NCI-H526 treated with DMSO at 0.1 percent for 48 hours (cell line): ENCODE measurements around the gene CYTH2.
"Not testable (repeated sequence)": the region's sequence is repeated elsewhere in the genome, so short reads cannot be mapped to it uniquely, and the experiment has no call there.

Experiments used
- DNase-seq: peaks from one replicate; lab custom pipeline; 2025; lab: John Stamatoyannopoulos, UW

CYTH2 gene

DNA sequence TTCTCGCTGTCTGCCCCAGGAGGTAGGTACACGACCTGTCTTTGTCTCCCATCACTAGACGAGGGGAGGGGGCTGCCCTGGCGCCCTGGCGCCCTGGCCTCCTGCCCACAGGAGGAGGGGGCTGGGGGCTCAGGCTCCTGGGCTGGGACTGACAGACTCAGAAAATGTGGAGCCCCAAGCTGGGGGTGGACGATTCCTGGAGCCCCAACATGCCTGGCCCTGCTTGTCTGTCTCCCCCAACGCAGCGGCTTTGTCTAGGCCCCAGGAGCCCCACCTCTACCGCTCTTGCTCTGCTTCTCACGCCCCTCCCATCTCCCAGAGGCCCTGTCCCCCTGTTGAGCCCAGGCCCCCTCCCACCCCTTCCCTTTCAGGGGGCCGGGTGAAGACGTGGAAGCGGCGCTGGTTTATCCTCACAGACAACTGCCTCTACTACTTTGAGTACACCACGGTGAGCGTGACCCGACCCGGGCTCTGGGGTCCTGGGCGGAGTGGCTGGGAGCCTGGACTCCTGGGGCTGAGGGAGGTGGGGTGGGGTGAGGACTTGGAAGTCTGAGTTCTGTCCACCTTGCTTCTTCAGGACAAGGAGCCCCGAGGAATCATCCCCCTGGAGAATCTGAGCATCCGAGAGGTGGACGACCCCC lies 8.6 kb downstream of the CYTH2 start:
- DNase-seq = no peak

DNA sequence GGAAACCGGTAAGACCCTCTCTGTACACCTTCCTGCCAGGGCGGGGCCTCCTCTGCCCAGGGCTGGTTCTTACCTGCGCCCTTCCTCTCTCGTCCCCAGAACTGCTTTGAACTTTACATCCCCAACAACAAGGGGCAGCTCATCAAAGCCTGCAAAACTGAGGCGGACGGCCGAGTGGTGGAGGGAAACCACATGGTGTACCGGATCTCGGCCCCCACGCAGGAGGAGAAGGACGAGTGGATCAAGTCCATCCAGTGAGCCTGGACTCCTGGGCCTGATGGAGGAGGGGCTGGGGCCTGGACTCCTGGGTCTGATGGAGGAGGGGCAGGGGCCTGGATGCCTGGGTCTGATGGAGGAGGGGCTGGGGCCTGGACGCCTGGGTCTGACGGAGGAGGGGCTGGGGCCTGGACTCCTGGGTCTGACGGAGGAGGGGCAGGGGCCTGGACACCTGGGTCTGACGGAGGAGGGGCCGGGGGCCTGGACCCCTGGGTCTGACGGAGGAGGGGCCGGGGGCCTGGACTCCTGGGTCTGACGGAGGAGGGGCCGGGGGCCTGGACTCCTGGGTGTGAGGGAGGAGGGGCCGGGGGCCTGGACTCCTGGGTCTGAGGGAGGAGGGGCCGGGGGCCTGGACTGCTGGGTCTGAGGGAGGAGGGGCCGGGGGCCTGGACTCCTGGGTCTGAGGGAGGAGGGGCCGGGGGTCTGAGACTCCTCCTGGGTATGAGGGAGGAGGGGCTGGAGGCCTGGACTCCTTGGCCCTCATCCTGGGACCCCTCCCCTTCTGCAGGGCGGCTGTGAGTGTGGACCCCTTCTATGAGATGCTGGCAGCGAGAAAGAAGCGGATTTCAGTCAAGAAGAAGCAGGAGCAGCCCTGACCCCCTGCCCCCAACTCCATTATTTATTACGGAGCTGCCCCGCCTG lies 9.4 kb downstream of the CYTH2 start:
- DNase-seq = no peak

DNA sequence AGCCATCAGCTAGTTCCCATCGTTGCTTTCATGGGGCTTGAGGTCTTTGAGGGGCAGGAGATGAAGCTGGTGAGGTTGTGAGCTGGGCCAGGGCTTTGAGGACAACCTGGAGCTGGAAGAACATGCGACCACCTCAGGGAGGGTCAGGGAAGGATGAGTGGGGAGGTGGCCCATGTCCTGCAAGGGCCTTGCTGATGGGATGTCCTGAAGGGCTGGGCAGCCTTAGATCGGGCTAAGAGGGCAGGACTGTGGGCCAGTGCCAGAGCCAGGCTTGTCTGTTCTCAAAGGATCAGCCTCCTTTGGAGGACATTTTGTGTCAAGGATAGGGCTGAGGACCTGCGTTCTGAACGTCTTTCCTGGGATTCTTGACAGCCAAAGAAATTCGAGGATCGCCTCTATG lies 10.5 kb downstream of the CYTH2 start:
- no peak for DNase-seq

DNA sequence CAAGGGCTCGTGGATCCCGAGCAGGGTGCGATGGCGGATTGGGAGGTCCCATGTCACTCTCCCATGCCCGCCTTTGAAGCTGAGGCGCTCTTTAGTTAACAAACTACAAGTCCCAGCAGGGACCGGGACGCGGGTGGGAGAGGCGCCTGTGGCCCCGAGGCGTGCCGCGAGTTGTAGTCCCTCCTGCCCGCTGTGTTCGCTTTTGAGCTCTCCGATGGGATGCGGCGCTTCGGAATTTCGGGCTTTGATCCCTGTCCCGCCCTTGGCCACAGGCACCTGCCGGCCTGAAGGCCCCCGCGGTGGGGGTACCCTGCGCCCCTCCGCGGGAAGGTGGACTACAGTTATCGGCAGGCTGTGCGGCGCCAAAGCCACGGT lies 11.0 kb downstream of the CYTH2 start:
- no peak for DNase-seq

DNA sequence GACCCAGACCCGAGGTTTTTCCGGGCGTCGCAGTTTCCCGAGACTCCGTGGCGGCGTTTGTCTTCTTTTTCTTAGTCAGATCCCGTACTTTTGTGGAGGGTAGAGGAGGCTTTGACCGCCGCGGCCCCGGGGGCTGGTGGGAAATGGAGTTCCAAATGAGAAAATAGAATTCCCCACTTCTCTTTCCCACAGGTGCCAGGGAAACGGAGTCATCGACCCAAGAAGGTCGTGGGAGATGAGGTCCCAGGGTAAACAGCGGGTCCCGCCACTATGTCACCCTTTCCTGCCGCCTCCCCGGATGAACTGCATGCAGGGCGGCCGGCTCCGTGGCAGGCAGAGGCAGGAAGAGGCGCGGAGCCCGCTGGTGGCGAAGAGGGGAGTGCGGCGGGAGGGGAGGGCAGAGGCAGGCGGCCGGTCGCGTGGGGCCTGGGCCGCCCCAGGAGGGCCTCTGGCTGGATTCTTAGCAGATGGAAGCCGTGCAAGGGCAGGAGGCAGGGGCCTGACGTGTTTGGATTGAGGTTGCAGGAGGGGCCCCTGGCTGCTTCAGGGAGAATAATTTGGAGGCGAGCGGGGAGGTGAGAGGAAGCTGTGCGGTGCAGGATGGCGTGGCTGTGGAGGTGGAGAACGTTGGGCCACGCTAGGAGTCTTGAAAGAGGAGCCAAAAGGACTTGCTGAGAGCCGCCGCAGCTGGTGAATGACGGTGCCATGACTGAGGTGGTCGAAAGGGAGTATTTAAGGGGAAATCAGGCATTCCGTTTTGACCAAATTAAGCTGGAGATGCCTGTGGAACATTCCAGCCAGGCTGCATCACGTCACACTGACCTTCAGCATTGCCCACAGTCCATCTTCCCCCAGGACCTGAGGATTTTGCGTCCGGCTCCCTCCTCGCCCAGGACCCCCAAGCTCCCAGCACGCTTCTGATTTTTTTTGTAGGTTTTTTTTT lies 11.7 kb downstream of the CYTH2 start:
- DNase-seq = no peak

DNA sequence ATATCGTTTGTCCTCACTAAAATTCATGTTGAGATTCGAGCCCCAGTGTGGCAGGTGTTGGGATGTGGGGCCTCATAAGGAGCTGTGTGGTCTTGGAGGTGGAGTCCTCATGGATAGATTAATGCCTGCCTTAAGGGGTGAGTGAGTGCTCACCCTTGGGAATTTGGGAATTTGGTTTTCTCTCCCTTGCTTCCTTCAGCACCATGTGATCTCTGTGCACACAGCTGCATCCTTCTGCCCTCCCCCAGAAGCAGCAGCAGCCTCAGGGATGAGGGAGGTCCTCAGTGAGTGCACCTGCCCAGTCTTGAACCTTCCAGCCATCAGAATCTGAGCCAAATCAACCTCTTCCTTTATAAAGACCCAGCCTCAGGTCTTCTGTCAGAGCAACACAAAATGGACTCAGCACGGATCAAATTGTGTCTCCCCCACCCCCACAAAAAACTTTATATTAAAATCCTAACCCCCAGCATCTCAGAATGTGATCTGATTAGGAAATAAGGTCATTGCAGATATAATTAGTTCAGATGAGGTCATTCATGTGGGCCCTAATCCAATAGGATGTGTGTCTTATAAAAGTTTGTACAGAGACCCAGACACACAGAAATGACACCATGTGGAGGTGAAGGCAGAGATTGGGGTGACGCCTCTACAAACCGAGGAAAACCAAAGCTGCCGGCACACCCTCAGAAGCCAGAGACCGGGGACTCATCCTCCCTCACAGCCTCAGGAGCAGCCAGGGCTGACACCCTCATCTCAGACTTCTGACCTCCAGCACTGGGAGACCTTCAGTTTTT lies 12.9 kb downstream of the CYTH2 start:
- no peak for DNase-seq

DNA sequence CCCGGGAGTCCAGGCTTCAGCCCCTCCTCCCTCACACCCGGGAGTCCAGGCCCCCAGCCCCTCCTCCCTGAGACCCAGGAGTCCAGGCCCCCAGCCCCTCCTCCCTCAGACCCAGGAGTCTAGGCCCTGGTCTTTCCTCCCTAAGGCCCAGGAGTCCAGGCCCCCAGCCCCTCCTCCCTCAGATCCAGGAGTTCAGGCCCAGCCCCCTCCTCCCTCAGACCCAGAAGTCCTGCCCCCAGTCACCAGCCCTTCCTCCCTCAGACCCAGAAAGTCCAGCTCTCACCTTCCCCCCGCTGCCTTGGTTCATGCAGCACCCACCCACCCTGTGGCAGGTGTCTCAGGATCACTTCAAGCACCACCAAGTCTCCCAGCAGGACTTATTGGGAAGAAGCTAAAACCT lies 14.1 kb downstream of the CYTH2 start:
- no peak for DNase-seq

DNA sequence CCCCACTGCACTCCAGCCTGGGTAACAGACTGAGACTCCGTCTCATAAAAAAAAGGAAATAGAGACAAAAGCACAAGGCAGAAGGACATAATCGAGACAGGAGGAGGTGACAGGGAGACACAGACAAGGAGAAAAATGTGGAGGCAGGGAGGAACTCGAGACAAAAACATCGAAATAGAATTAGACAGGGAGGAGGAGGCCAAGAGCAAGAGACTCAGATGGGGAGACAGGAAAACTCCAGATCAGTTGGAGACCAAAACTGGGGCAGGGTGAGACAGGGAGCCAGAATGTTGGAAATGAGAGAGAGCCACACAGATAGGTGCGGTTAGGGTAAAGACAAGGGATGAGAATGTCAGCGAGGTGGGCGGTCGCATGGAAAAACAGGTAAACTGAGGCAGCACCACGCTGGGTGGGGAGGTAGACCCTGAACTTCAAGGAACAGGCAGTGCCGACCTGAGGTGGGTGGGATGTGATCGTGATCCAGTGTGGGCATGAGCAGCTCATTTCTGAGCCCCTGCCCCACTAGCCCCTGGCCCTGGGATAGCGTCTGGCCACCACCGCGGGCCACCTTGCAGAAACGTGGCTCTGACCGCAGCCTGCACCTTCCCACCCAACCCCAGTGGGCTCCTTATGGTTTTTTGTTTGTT lies 15.2 kb downstream of the CYTH2 start:
- no peak for DNase-seq

DNA sequence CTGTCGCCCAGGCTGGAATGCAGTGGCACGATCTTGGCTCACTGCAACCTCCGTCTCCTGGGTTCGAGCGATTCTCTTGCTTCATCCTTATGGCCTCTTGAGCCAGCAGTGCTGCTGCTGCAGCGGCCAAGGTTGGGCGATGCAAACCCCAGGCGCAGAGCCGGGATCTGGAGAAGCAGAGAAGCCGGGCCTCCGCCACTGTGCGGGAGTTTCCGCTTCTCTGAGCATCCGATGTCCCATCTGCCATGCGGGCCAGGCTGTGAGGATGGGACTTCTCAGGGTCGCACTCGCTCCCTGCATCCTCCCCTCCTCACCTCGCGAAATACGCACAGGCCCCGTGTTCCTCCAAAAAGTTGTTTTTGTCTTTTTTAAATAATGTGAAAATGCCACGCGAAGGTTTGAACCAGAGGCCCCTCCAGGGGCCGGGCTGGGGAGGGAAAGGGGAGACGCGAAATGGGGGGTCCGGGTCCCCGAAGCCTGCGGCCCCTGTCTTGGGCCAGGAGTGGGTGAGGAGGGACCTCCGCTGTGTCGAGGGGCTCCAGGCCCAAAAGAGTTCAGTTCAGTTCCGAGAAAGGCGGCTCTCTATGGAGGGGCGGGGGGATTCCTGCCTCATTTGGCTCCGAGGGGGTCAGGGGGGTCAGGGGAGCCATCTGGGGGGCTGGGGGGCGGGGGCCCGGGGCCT lies 15.9 kb downstream of the CYTH2 start:
- no peak for DNase-seq

DNA sequence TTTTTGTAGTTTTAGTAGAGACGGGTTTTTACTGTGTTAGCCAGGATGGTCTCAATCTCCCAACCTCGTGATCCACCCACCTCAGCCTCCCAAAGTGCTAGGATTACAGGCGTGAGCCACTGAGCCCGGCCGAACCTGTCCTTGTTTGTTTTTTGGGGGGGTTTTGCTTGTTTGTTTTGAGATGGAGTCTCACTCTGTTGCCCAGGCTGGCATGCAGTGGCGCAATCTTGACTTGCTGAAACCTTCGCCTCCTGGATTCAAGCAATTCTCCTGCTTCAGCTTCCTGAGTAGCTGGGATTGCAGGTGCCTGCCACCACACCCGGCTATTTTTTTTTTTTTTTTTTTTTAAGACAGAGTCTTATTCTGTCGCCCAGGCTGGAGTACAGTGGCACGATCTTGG lies 17.5 kb downstream of the CYTH2 start:
- not testable (repeated sequence) for DNase-seq

DNA sequence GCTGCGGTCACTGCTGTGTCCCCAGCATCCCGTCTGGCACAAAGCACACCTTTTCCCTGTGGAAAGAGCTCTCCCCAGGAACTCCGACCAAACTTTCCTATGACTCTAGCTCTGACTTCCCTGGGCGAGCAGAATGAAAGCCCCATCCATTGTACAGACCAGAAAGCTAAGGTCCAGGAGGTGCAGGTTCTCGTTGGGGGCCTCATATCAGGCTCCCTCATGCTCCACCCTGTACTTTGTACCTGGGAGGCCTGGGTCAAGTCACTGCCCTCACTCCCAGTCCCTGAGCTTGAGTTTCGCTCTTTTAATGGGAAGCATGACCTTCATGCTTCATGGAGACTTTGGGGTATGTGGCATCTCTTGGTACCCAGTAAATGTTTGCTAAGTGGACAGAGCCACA lies 18.4 kb downstream of the CYTH2 start:
- DNase-seq = no peak

DNA sequence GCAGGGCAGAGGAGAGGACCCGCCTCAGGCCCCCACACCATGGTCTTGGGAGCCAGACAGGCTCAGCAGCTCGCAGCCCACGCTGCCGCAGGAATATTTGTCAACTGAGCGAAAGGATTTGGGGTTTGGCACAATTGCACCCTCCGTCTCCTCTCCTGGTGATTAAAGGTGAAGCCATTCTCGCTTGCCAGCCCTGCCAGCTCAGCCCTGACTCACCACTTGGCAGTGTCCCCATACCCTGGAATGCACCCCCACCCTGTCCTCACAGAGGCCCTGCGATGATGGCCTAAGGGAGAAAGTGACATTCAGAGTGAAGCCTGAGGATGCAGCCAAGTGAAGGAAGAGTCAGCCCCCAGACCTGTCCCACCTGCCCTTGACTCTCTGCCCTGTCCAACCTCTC lies 18.8 kb downstream of the CYTH2 start:
- no peak for DNase-seq

DNA sequence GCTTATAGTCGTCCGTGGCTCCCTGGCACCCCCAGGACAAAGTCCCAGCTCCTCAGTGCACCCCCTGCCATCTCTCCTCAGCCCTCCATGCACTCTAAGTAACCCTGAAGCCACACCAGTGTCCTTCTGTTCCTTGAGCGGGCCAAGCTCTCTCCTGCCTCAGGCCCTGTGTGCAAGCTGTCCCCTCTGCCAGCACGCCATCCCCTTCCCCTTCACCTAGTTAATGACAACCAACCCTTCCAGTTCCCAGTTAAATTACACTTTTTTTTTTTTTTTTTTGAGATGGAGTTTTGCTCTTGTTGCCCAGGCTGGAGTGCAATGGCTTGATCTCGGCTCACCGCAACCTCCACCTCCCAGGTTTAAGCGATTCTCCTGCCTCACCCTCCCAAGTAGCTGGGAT lies 19.3 kb downstream of the CYTH2 start:
- DNase-seq = not testable (repeated sequence)

DNA sequence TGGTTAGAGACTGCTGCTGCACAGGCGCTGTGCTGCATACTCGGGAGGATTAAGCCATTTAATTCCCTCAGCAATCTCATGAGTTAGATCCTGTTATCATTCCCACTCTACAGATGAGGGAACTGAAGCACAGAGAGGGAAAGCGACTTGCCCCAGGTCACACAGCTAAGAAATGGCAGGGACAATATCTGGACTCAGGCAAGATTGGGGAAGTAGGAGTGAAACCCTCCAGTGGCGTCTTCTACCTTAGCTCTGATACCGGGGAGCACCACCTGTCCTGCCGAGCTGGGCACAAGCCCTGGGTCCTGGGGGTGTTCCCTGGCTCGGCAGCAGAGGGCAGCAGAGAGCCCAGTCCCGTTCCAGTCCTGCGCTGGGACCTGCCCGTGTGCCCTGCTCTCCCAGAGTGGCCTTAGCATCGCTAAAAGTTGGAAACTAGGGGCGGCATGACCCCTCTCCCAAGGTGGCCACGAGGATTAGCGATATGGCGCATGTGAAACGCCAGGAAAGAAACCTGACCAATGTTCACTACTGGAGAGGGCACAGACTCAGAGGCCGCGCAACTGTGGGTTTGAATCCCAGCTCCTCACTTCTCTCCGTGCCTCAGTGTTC lies 20.5 kb downstream of the CYTH2 start:
- DNase-seq = peak; percentile 44

DNA sequence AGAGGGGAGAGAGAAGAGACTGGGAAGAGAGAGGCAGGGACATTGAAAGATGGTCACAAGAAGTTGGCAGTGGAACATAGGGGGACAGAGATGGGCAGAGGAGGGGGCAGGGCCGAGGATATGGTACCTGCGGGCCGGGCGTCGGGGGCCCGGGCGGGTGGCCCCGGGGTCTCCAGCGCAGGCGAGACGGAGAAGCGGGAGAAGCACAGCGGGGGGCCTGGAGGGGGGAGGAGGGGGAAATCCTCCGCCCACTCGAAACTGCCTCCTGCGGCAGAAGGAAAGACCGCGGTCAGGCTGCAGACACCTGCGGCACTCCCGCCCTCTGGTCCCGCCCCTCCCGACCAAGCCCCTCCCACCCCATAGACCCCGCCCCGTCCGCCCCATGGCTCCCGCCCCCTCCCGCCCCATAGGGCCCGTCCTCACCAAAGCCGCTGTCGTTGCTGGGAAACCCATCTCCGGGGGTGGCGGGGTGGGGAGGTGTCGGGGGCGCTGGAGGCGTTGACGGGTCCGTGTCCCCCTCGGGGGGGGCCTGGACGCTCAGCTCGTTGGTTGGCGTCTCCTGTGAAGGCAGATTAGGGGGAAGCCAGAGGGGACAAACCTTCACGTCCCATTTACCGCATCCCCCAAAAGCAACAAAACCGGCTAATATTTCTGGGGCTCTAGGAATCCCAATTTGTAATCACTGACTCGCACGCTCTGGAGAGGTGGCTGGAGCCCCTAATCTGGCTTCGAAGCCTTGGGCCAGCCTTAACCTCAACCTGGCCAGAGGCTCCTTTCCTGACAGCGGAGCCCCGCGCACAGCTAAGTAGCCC lies 22.0 kb downstream of the CYTH2 start:
- no peak for DNase-seq

DNA sequence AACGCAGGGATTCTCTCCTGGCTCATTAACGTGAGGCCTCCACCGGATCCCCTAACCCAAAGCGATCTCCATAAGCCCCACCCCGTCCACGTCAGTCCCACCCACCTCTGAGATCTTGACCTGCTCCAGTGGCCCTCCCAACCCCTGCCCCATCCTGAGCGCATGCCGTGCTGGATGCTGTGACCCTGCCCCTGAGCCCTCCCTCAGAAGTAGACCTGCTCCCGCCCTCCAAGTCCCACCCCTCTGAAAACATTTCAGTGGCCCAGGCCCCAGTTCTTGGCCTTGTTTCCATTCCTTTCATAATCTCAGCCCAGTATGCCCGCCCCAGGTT lies 22.6 kb downstream of the CYTH2 start:
- no peak for DNase-seq

DNA sequence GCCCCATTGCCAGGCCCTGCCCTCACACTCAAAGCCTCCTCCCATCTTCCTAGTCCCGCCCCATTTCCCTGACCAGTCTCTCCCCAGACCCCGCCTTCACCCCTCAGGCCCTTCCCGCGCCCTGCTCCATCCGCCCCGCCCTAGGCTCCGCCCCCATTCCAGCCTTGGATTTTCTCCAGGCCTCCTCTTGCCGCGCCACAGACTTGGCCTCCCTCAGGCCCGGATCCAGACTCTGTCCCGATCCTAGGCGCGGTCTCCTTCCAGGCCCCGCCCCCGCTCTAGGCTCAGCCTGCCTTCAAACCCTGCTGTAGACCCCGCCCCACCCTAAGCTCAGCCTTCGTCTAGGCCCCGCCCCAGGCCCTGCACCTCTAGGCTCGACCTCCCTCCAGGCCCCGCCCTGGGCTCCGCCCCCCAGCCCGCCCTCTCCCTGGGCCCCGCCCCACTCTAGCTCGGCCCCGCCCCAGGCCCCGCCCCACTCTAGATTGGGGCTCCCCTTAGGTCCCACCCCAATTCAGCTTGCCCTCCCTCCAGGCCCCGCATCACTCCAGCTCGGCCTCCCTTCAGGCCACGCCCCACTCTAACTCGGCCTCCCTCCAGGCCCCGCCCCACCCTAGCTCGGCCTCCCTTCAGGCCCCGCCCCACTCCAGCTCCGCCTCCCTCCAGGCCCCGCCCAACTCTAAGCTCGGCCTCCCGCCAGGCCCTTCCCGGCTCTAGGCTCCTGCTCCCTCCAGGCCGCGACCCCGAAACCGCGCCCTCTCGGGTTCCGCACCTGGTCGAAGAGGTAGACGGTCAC lies 24.0 kb downstream of the CYTH2 start:
- DNase-seq = peak; percentile 93

DNA sequence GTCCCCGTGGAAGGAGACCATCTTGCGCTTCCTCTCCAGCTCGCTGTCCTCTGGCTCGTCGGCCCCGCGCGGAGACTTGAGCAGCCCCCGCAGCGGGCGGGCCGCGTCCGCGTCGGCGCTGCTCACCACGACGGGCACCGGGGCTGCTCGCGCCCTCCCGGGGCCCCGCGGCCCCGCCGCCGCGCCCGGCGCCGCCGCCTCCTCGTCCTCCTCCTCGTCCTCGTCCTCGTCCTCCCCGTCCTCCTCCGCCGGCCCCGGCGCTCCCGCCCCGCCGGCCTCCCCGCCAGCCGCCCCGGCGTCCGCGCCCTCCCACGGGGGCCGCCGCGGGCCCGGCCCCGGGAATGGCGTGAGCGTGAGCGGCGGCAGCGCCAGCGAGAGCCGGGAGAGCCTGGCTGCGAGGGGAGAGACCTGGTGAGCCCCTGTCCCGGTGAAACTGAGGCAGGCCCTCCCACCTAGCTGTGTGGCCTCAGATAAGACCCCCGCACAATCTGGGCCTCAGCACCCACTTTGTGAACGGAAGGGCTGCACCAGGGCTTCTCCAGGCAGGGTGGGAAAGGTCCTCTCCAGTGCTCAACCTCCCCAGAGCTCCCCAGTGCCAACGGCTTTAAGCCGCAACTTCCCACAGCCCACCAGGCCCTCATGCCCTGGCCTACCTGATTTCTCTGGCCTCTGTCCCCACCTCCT lies 24.7 kb downstream of the CYTH2 start:
- DNase-seq = no peak
